HG03066 (cell line): Measurements from ENCODE around the gene DHRS12.
"Not testable (repeated sequence)": the region's sequence is repeated elsewhere in the genome, so short reads cannot be mapped to it uniquely, and the experiment has no call there.

Experiments used
- ATAC-seq: cut with Tn5 transposase; IDR thresholded peaks from one replicate; pipeline ENCODE4 v1.9.1; 2021; ENCODE audit warnings: low read depth; ENCODE audit not compliant: unreplicated experiment

The DHRS12 gene

DNA sequence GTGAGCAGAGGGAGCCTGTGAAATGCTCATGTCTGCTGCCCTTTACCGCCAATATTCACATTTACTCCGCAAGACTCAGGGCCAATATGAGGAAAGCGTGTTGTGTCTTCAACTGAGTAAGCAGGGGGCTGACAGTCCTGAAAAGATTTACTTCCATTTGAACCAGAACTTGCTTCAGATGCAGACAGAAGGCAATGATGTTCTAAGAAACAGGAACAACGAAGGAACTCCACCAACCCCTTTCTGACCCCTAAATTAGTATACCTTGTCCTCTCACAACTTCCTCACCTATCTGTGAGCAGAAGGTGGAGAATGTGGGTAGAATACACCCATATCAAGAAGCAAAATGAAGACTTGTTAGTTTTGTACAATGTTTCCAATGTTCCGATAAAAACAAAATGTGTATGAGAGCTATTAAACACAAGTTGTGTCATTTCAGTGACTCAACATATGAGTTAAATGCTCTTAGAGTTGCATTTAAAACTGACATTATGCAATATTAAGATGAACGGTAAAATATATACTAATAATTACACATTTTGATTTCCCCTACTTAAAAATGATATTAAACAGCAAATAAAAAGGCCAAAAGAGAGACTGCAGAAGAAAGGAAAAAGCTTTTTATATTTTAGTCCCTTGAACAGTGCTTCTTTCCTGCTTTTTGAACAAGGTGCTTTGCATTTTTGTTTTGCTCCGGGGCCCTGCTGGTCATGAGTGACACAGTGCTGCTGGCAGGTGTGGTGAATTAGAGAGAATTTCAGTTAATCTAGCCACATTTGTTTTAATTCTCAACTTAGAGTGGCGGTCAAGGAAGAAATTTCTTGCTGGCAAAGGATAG is 25.0 kb upstream of the DHRS12 start:
- no peak for ATAC-seq

DNA sequence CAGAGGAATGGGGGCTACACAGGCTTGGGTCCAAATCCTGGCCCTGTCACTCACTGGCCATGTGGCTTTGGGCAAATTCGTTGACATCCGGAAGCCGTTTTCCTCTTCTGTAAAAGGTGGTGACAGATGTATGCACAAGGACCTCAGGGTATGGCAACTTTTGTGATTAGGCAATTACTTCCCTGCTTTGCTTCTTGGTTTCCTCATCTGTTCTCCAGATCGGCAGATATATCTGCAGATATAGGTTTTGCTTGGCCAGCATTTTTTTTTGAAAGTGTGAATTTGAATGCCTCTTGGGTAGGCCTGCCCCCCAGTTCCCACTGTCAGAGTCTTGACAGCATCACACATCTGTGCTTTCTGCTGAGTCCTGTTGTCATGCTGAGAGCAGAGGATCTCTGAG is 23.3 kb upstream of the DHRS12 start:
- ATAC-seq: no peak

DNA sequence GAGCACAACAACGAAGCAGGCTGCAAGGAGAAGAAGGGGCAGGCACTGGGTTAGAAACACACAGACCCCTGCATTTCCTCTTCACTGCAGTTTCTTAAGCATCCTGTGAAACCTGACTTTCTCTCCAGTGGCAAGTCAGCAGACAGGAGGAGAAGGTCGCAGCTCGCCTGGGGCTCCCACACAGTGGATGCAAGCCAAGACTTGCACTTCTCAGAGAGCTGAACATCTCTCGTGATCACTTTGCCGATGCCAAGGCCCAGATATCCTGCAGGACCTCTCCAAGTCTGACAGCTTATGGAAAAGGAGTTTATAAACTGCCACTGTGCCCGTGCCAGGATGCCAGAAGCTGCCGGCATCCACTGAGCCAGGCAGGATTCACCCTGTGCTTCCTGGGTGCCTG is 22.6 kb upstream of the DHRS12 start:
- ATAC-seq: no peak

DNA sequence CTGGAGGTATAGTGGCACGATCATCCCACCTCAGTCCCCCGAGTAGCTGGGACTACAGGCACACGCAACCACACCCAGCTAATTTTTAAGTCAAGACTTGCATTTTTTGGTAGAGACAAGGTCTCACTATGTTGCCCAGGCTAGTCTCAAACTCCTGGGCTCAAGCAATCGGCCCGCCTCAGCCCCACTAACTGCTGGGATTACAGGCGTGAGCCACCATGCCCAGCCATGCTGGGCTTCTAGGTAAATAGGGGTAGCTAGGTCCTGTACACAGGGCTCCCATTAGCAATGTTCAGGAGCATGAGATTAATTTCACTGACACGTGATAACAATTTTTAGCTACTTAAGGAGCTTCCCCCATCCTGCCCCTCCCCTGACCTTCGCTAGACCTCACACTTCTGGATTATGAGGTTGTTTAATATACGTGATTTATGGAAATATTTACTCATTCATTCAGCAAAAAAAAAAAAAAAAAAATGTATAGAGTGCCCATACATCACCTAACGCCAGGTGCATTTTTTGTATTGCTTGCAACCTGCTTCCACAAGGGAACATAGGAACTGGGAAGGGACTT is 21.8 kb upstream of the DHRS12 start:
- ATAC-seq: no peak

DNA sequence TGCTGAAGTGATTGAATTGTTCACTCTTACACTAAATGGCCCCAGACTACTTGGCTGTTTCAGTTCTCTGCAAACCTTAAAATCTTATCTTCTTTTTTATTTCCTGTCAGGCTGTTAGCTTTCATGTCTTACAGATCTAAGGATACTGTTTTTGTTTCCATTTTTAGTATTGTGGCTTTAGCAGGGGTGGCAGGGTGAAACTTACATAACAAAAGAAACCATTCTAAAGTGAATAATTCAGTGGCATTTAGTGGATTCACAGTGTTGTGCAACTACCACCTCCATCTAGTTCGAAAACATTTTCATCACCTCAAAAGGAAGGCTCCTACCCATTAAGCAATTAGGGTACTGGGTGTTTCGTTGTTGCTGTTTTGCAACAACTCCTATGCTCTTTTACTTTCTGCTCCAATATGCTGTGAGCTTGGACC is 21.2 kb upstream of the DHRS12 start:
- ATAC-seq: no peak

DNA sequence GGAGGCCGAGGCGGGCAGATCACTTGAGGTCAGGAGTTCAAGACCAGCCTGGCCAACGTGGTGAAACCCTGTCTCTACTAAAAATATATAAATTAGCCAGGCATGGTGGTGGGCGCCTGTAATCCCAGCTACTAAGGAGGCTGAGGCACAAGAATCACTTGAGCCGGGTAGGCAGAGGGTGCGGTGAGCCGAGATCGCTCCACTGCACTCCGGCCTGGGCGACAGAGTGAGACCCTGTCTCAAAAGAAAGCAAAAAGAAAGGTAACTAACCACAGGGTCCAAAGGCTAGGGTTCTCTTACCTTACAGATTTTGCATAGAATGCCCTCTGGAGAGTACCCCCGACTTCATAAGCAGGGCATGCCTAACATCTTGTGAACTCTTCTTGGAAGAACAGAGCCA is 20.7 kb upstream of the DHRS12 start:
- ATAC-seq: not testable (repeated sequence)

DNA sequence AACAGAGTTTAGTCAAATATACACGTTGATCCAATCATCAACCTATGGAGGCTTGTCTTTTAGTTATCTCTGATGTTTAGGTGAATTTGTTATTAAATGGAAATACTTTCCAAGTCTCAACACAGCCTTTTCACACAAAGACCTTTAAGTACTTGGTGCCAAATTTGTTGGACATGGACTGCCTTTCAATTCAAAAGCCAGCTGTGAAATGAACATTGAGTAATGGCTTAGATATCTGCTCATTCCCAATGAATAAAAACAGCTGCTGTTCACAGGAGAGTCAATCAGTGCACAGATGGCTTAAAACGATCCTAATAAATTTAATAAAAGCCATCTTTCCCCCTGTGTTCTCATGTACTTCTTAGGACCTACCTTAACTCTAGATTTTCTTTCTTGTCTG is 19.9 kb upstream of the DHRS12 start:
- ATAC-seq: no peak

DNA sequence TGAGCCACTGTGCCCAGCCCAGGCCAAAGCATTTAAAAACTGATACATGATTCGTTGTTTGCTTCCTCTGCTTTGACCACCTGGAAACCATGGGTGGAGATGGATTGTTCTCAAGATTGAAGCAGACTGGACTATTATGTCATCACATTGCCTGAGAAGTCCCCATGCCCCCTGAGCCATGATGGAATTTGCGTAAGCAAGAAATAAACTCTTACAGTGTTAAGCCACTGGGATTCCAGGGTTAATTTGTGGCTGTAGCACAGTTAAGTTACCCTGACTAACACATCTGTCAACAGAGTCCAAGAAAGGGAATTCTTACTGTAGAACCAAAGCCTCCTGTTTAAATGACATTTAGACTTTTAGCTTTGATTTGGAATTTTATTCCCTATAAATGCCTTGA is 19.4 kb upstream of the DHRS12 start:
- ATAC-seq: no peak

DNA sequence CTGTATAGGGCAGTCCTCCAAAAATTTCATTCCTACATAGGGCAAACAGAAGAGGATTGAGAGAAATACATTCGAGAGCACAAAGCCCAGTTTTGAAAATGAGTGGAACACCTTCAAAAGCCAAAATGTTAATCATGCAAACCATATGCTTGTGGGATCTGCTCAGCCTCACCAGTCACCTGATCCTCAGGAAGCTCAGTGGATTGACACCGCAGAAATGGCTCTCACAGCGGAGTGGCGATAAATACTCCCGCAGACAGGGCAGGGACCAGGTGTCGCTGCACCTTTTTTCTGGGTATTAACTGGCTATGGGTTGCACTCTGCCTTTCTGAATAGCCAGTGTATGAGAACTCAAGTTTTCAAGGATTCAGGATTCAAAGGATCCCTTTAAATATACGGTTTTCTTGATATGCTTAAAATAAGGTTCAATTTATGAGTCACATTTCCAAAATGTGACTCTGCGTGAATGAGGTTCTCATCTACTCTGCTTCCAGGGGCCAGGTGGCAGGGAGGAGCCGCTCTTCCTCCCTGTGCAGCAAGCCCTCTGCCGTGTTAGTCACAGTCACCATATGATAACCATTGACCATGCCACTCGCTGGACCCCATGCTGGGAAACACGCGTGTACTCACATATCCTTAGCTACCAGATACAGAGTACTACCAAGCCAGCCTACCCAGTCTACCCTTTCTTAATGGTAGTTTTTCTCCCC is 18.3 kb upstream of the DHRS12 start:
- no peak for ATAC-seq

DNA sequence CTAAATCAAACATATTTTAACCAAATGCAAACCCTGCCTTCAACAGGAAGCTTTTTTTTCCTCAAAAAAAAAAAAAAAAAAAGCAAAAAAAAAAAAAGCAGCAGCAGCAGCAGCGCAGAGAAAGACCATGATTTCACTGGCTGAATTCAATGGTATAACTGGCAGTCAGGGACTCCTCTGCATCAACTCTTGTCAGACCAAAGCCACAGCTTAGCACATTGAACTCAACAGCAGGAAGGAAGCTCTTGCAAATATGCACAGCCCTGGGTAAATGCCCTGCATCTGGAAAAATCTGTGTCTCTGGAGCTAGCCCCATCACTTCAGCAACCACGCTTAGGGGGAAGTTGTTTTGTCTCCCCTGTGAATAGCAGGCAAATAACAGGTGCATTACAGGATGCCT is 17.6 kb upstream of the DHRS12 start:
- no peak for ATAC-seq

DNA sequence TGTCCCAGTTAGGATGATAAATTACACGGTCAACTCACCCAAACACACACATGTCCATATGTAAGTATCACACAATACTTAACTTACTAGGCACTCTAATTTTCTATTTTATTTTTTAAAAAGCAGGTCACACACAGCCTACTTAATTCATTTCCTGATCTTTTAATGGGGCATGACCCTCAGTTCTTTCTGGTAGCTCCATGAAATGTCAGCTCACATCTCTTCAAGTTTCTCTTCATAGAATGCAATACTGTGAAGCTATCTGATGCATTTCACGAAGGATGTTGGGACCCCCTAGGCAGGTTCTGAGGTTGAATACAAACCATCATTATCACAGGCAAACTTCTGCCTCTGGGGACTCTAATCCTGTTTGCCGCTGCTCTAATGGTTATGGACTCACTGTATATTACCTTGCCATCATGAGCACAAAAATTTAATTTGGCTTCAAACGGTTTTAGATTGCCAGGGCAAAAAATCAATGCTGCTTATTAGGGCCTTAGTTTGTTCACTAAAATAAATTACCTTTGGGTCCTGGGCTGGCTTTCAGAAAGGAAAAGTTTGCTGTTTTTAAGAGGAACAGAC is 16.1 kb upstream of the DHRS12 start:
- ATAC-seq: no peak

DNA sequence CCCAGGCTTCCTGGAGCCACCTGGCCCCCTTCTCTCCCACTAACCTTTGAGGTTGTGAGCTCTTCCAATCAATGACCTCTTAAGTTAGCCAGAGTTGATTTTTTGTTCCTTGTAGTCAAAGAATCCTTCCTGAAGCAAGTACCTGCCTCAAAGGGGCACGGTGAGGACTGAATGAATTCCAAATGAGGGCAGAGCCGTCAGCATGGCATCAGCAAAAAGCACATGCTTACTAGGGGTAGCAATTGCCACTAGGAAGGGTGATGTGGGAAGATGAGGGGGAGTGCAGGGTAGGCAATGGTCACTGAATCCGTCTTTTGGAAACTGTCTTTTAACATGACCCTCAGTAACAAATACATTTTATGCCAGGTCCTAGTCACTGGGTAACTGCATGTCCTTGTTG is 15.6 kb upstream of the DHRS12 start:
- no peak for ATAC-seq

DNA sequence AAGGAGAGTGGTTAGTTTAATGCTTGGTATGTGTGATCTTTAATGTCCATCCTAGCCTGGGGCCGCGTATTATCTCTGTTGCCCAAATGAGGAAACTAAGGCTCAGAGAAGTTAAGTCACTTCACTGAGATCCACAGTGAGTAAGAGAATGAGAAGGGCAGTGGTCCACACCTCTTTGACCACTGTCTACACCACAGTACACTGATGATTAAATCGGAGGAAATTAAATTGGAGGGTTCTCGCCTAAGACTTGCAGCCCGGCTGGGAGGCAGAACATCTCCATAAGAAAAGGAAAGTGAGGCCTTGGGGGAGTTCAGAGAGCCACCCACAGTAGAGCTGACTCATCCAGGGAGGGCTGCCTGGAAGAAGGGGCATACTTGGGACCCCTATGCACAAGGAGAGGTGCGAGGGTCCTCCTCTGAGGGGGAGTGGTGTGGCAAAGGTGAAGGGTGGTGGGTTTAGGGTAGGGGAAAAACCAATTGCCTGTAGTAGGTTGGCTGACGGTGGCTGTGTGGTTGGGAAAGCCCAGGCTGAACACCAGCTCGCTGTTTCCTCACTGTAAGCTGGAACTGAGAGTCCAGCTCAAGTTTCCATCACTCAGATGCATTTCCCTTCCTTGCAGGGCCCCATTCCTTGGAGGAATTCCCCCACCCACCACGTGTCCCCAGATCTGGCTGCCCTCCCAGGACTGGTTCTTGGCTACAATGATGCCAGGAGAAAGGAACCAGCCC is 15.0 kb upstream of the DHRS12 start:
- ATAC-seq: no peak

DNA sequence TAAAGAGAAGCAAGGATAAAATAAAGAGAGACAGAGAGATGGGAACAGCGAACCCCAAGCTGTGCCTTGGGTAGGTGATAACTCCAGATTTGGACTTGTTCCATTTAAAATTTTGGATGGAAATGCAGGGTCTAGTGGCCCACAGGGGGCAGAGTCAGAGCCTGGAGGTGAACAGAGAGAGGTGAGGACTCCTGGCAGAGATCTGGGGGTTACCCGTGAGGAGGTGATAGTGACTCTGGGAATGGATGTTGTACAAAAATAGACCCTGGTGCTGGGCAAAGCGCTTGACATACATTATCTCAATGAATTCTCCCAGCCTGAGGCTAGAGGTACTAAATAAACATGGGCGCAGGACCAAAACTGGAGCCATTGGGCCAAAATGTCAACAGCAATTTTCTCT is 14.3 kb upstream of the DHRS12 start:
- ATAC-seq: no peak

DNA sequence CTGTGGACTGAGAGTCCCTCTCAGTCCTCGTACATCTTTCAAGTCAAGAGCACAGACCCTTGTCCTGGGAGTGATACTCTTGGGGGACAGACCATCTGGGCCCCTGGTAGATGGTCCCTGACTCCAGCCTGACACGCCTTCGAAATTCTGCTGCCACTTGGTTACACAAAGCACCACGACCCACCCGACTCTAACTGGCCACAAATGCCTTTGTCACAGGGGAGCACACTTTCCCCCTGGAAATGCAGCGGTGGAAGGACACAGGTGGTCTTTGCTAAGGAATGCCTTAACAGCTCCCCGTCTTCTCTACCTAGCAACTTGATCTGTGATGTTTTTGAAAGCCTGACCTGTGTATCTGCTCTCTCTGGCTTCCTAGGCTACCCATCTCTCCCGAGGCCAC is 13.8 kb upstream of the DHRS12 start:
- ATAC-seq: no peak

DNA sequence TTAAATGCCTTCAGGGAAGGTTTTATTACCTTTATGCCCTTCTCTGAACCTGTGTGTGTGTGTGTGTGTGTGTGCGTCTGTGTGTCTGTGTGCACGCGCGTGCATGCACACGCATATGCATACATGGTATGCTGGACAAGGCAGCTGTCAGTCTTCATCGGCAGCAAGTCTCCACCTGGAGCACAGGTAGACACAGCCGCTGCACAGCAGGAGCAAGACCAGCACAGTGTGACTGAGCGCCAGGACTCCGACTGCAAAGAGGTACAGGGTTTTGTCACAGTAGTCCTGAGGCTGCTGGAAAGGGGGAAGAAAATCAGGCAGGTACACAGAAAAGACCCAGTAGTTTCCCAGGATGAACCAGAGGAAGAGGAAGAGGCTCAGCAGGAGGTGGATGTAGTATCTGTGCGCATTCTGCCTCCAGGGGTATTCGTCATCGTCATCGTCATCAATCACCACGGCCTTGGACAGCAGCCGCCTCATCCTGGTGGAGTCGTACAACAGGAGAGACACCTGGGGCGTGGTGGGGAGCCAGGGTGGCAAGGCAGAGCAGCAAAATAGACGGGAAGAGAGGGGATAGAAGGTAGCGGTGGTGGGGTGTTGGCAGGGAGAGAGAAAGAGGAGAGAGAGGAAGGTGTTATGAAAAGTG is 12.8 kb upstream of the DHRS12 start:
- no peak for ATAC-seq

DNA sequence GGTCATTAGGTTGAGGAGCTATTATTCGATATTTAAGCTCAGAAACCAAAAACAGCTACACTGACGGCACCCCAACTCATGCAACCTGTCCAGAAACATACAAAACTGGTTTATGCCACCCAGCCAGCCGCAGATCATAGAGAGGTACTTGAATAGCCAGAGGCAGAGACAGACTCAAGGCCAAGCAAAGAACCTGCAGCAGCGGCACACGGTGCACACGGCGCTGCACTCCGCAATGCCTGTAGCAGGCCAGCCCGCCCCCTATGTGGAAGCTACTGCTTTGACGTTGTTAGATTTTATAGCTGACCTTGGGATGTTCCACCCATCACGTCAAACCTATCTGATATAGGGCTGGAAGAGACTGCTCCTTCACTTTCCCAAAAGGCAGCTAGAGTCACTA is 11.9 kb upstream of the DHRS12 start:
- ATAC-seq: no peak

DNA sequence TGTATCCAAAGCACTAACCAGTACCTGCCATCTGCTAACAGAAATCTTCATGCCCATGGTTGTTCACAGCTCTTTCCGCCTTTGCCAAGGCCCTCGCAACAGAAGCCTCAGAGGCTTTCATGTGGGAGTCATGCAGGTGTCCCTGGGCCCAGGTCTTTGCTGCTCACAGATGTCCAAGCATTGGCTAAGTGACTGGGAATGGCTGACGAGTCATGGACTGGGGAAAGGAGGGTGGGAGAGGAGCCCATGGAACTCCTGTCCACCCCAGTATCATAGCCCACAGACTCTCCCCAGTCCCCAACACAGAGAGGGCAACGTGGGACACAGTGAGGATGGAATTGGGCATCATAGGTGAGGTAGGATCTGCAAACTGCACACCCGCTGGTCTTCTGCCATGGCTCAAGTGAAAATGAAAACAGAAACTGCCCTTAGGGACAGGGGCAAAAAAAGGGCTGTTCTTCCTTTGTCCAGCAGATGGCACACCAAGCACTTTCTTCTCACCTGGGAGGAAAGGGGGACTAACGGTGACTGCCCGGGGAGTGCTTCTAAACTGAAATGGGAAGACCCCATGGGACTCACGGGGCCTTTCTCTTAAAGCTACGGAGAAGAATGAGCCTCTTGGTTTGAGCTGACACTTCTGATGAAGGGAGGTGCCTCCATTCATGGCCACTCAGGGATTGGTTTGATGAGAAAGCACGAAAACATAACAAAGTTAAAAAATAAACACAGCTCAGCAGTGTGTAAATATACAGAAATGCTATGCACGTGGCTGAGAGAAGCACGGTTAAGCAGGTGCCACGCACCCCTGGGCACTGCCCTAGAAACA is 11.1 kb upstream of the DHRS12 start:
- ATAC-seq: peak; percentile 85

DNA sequence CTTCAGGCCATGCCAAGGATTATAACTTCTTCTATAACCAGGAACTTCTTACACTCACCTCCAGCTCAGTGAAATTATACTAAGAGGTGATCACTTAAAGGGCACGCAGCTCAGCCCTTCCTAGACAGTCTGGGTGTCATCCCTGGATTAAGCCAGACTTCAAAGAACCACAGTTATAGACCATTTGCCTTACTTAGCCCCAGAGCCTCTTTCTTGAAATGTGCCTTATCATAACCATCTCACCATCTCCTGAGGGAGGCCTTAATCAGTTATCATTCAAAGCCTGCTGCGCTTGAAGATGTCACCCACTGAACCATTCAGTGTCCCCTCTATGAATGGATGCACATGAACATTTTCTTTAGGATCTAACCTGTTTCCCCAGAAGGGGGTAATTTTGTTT is 10.1 kb upstream of the DHRS12 start:
- ATAC-seq: no peak
